GM18951 (cell line): ENCODE data around the gene PPP2R2C.

Experiments used
- POLR2A ChIP-seq: IDR thresholded peaks from 4 replicates; pipeline ENCODE4 v1.6.1; 2011; ENCODE audit warnings: mild to moderate bottlenecking; ENCODE audit not compliant: insufficient read length, insufficient read depth; ENCODE audit errors: extremely low read depth
- in situ Hi-C: fragments of 300-500 bp; cut with MboI; formaldehyde crosslinking; loops from one replicate; pipeline ENCODE4 v1.12.0; 2022; ENCODE audit warnings: low sequenced_read_pairs, mixed read lengths, inconsistent platforms; ENCODE audit not compliant: unreplicated experiment

PPP2R2C gene

DNA sequence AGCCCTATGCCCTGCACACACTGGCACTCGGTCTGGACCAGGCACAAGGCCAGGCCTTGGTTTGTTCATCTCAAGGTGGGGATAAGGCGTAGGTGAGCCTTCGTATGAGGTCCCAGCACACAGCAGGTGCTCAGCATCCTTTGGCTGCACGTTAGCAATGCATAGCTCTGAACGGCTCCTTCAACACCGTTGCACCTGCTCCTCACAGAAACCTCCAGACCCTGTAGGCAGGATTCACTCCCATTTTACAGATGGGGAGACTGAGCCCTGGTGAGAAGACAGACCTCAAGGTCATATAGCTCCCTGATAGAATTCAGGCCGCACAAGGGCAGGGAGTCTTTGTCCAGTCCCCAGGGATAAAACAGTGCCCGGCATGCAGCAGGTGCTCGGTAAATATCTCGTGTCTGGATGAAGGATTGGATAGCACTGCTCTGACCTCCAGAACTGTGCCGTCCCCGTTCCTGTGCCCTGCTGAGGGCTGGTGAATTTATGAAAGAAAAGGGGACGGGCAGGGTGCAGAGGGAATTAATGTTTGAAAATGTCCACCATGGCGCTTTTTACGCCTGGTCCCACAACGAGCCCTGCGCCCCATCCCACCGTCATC is 2.4 kb downstream of the PPP2R2C start:
- in situ Hi-C loops = no loop called here

DNA sequence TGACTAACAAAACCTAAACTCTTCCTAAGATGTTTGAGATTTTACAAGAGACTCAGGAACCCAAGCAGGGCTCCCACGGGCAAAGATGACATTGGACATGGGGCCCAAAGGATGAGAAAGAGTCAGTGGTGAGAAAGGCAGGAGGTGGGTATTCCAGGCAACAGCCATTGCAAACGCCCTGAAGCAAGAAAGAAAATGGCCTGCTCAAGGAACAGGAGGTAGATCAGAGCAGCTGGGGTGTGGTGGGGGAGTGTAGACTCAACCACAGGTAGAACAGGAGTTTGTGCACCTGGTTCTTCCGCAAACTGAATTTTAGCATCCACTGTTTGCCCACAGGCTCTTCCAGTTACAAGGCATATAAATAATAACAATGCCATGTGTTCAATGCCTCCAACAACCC is 3.3 kb downstream of the PPP2R2C start:
- TF ChIP-seq POLR2A = no peak
- in situ Hi-C loops = no loop called here

More for the DNA sequence above, 2.4 kb downstream of the PPP2R2C start:
- no peak for TF ChIP-seq POLR2A

GRCh38 chr4:6468376-6468775 is 4.0 kb downstream of the PPP2R2C start:
- TF ChIP-seq POLR2A = no peak
- in situ Hi-C loops = no loop called here

- no peak for TF ChIP-seq POLR2A
- in situ Hi-C loops = no loop called here
These were observed 4.8 kb downstream of the PPP2R2C start for GRCh38 chr4:6467600-6467999.

GRCh38 chr4:6466756-6467381 is 5.5 kb downstream of the PPP2R2C start:
- no peak for TF ChIP-seq POLR2A
- in situ Hi-C loops = no loop called here

DNA sequence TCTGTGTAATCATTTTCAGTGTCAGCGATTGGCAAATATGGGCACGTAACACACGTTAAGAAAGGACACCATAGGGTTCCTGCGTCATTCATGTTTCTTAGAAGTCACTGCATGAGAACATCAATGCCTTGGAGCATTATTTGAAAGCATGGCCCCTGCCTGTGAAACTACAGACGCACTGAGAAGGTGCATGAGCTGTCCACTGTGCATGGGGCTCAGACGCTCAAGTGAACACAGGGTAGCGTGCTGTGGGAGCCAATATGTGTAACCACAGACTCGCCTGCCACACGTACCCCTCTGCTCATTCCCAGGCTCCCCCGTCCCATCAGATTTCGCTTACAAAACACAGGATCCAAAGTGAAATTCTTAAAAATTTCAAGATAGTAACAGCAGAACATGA is 6.5 kb downstream of the PPP2R2C start:
- in situ Hi-C loops = no loop called here
- TF ChIP-seq POLR2A = no peak

DNA sequence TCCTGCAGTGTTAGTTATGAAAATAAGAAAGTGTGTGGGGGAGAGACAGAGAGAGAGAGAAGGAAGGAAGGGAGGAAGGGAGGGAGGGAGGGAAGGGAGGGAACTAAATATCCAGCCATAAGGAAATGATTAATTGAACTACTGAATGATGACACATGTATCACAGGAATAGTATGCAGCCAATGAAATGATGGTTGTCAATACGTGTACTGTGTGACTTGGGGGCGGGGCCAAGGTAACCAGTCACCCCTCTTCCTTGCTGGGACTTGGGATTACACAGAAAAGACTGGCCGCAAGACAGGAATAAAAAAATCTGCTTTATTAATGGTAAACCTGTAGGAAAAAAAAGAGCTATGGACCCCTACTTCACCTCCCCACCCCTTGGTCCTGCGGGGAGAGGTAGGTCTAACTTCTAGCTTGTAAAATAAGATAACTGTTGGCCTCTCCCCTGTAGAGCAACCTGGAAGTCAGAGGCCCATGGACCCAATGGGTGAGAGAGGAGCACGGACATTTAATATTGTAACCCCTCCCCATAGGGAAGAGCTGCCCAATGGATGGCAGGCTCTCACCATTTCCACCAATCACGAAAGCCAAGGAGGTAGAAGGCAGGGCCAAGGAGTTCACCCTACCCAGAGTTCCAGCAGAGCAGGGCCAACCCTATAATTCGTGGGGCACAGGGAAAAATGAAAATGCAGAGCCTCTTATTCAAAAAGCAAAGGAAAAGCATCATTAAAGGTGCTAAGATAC is 7.4 kb downstream of the PPP2R2C start:
- TF ChIP-seq POLR2A = no peak
- in situ Hi-C loops = no loop called here

DNA sequence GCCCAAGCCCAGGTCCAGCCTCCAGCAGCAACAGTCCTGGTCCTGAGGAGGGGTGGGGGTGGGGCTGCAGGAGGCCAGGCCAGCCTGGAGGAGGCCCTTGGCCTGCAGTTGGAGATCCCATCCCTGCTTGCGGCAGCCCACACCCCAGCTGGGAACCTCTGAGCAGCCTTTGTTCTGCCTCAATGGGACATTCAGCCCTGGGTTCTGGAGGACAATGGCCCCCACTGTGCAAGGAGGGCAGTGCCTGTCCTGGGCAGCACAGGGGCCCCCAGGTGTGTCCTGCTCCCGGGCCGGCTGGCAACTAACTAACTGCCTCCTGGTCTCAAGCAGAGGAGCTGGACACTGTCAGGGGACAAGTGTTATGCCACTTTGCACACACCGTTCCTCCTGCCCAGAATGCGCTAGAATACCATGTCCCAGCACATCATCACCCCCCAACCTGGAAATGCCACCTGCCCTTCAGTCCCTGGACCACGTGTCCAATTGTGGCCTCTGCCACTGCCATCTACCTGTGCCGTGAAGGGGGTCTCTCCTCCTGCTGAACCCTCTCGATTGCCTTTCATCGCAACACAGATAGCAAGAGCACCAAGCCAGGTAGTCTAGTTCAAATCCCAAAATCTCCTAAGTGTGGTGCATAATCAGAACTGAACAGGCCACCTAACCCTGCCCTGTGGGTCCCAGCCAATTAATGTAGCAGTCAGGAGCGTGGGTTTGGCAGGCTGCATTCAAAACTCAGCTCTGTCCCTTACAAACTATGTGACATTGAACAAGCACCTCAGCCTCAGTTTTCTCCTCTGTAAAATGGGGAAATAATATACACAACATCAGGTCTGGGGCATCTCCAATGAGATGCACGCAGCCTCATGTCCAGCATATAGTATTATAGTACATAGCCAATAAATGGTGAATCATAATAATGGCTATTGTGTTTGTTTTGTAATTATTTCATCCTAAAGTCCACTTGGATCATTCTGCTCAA is 8.8 kb downstream of the PPP2R2C start:
- in situ Hi-C loops = no loop called here

GRCh38 chr4:6461301-6462165 is 10.9 kb downstream of the PPP2R2C start:
- no peak for TF ChIP-seq POLR2A

More for the DNA sequence above, 8.8 kb downstream of the PPP2R2C start:
- no peak for TF ChIP-seq POLR2A

DNA sequence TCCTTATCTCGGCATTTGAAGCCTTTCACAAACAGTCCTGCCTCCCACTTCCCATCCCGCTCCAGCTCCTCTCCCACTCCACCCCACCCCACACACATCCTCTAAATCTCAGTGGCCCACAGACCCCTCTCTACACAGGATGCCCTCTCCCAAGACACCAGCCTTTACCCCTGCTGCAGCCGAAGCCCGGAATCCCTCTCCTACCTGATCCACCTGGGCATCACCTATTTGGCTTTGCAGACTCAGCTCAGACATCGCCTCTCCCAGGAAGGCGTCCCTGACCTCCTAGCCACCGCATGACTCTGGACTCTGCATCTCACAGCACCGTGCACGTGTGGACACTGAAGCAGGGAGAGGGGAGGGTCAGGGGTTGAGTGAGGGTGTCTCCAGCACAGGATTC is 11.5 kb downstream of the PPP2R2C start:
- TF ChIP-seq POLR2A = no peak
- in situ Hi-C loops = no loop called here

More at GRCh38 chr4:6461301-6462165, 10.9 kb downstream of the PPP2R2C start:
- in situ Hi-C loops = no loop called here

DNA sequence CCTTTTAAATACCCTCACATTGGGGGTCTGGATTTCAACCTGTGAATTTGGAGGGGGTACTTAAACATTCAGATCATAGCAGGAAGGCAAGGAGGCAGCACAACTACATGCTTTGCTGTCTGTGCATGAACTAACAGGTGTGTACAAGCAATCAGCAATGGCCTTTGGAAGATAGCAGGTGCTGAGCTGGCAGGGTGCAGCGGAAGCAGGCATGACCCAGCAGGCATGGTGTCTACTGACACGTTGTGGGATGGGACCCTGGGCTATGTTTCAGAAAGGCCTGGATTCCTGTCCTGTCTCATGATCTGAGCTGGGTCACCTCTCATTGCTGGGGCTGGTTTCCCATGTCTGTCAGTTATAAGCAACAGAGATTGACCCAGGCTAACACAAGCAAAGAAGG is 13.9 kb downstream of the PPP2R2C start:
- in situ Hi-C loops = no loop called here
- no peak for TF ChIP-seq POLR2A

GRCh38 chr4:6456450-6456849 is 16.0 kb downstream of the PPP2R2C start:
- TF ChIP-seq POLR2A = no peak
- in situ Hi-C loops = no loop called here
